Measurements from ENCODE around the gene TUBGCP5. TPM values are rescaled to one million over a fixed set of nuclear protein-coding genes. Genes with fewer than 3 reads are reported as not detected.

The TUBGCP5 gene
- 18.4 and 34.6 TPM in 2 replicates for total RNA-seq

DNA sequence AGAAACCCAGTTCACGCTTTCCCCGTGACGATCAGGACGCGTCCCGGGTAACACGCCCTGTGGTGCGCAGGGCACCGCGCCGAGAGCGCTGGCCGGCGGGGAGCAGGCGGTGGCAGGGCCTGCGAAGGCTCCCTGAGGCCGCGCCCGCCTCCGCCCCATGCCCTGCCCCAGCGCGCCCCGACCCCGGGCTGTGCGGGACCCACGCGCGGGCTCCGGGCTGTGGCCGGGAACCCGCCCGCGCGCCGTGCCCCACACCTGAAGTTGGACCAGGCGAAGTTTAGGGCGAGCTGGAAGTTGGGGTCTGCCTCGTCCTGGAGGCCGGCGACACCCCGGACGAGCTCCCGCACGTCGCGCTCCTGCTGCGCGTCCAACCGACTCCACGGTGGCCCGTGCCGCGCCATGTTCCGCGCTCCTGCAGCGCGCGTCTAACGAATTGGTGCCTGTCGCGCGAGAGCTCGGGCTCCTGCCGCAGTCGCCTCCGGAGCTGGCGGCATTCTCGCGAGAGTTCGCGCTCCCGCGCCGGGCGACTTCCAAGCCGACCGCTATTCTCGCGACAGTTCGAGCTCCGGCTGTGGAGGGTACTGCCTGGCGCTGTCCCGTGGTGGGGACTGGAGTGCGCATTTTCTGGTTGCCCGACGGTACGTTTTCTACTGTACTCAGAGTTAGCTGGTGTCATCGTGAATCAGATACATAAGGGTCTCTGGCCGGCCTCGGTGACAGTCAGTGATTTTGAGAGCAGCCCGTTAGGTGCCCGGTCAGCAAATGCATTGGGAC is at the start of gene TUBGCP5:
Gene TUBGCP5, minus strand, starts transcription at position 427 of the 774 bp plus-strand sequence. Its CDS starts 26 bp downstream, at position 401.

GRCh38 chr15:22980189-22981050 is 58.9 kb downstream of the TUBGCP5 start, which contains the start of gene CYFIP1:
Gene CYFIP1 (minus strand): TSS chr15:22980368. CDS start chr15:22947285, 33,083 bp downstream.

Other genes starting within 250 kb of the TUBGCP5 start
- 71.8 and 103 TPM in 2 replicates for gene NIPA2, start 200.9 kb downstream of the TUBGCP5 start, total RNA-seq
- gene CYFIP1, start 59.2 kb downstream of the TUBGCP5 start, total RNA-seq: 76.8 and 126 TPM in 2 replicates
- not detected in 2 replicates for gene GOLGA6L1, start 97.3 kb upstream of the TUBGCP5 start, total RNA-seq